Lung (tissue), 12 donors: ENCODE data around the gene BCAS3. TPM values are rescaled to one million over a fixed set of nuclear protein-coding genes. Genes with fewer than 3 reads are reported as not detected.

Experiments used
- ATAC-seq: fragments of 200-7000 bp; cut with Tn5 transposase; one replicate; pipeline ENCODE4 v1.9.1; 2020; ENCODE audit warnings: moderate number of reproducible peaks; ENCODE audit not compliant: insufficient read depth, low FRiP score
- DNase-seq, 3 donors: peaks; one replicate each; pipeline ENCODE4 v3.0.0-alpha.2; 2013 to 2017
- H3K27ac ChIP-seq, 2 donors: one replicate each; pipeline ENCODE4 v1.5.1; 2013; ENCODE audit warnings: mild to moderate bottlenecking in 2 of 2, moderate library complexity in 2 of 2, control low read depth in 1 of 2, inconsistent platforms in 1 of 2, low read depth in 1 of 2, low read length in 1 of 2
- H3K27me3 ChIP-seq, 3 donors: one replicate each; pipeline ENCODE4 v1.5.1; 2013; ENCODE audit warnings: low read length in 2 of 3; ENCODE audit not compliant: control insufficient read depth in 3 of 3, insufficient read depth in 3 of 3
- H3K36me3 ChIP-seq, 4 donors: one replicate each; pipeline ENCODE4 v1.5.1; 2013; ENCODE audit warnings: low read length in 4 of 4, mild to moderate bottlenecking in 1 of 4, moderate library complexity in 1 of 4; ENCODE audit not compliant: control insufficient read depth in 4 of 4, insufficient read depth in 4 of 4
- H3K4me1 ChIP-seq, 5 donors: one replicate each; pipeline ENCODE4 v1.5.1; 2013; ENCODE audit warnings: low read length in 5 of 5, mild to moderate bottlenecking in 2 of 5, moderate library complexity in 1 of 5; ENCODE audit not compliant: control insufficient read depth in 5 of 5, insufficient read depth in 5 of 5
- H3K4me3 ChIP-seq: one replicate; pipeline ENCODE4 v1.5.1; 2013; ENCODE audit warnings: mild to moderate bottlenecking, control low read depth, moderate library complexity
- H3K9ac ChIP-seq, 2 donors: one replicate each; pipeline ENCODE4 v1.5.1; 2013; ENCODE audit warnings: low read length in 2 of 2, control low read depth in 1 of 2; ENCODE audit not compliant: insufficient read depth in 1 of 2
- H3K9me3 ChIP-seq, 4 donors: one replicate each; pipeline ENCODE4 v1.5.1; 2013; ENCODE audit warnings: low read length in 3 of 4, mild to moderate bottlenecking in 1 of 4, moderate library complexity in 1 of 4; ENCODE audit not compliant: control insufficient read depth in 4 of 4, insufficient read depth in 3 of 4
- CTCF ChIP-seq: IDR thresholded peaks from 2 replicates; pipeline ENCODE4 v1.5.1; 2012; ENCODE audit warnings: mild to moderate bottlenecking; ENCODE audit errors: control extremely low read depth, extremely low read depth
- WGBS, 2 donors: extraction: QIAGEN DNeasy Blood & Tissue Kit; methylation state at CpG; one replicate each; pipeline ENCODE4 v1.1.7; 2013; 5-methylcytosine and 5-hydroxymethylcytosine counted together
- polyA plus RNA-seq, 2 donors: library from polyadenylated mRNA; stranded (reverse); fragments of 200-250 nt; gene quantifications; one replicate each; pipeline ENCODE4 v1.2.1, GENCODE V29; 2013
- total RNA-seq, 2 donors: library from RNA; depleted of rRNA in 1 of 2; stranded (reverse); fragments of >200 nt in 1 of 2; gene quantifications; one replicate each; pipeline ENCODE4 v1.2.1, GENCODE V29; 2014 to 2021
- donor health status: control.
- donor health status: control.
- donor health status: Bipolar disorder and iron deficiency.
- donor health status: healthy.
- donor health status: DM: yes; HTN: yes; CAD: no.

The BCAS3 gene
- total and polyA plus RNA-seq, 4 donors = 4.0 to 101 (median 20.3) TPM

- WGBS, 2 donors = 87 to 90% methylated on average over 10 of the region's 10 CpGs
- no peak overlapping the region for H3K27ac ChIP-seq
- H3K27me3 ChIP-seq = peaks cover 0 to 7% (median 4%) of the 10 kb centered on the region in 3 donors
- H3K9me3 ChIP-seq = no peaks in the 10 kb centered on the region
- H3K4me1 ChIP-seq = peaks cover 0 to 12% (median 0%) of the 10 kb centered on the region in 5 donors
- ATAC-seq = no peak
- no peak overlapping the region for H3K9ac ChIP-seq
- no peak for TF ChIP-seq CTCF
- H3K4me3 ChIP-seq = no peak overlapping the region
- no peak for DNase-seq
- H3K36me3 ChIP-seq = no peaks in the 10 kb centered on the region
These were observed 746.5 kb downstream of the BCAS3 start for GRCh38 chr17:61423967-61424649.

- no peak for TF ChIP-seq CTCF
- H3K9me3 ChIP-seq = no peaks in the 10 kb centered on the region
- 69 to 73% methylated on average over 11 of the region's 11 CpGs for WGBS, 2 donors
- no peak overlapping the region for H3K4me3 ChIP-seq
- H3K27me3 ChIP-seq = peaks cover 0 to 6% (median 5%) of the 10 kb centered on the region in 3 donors
- no peak overlapping the region for H3K27ac ChIP-seq
- DNase-seq = peak in 2 of 3 donors; percentile 22
- H3K4me1 ChIP-seq = no peaks in the 10 kb centered on the region
- no peak for ATAC-seq
- H3K9ac ChIP-seq = no peak overlapping the region
- H3K36me3 ChIP-seq = no peaks in the 10 kb centered on the region
These were observed 748.2 kb downstream of the BCAS3 start for GRCh38 chr17:61425682-61426481.

GRCh38 chr17:61426482-61427304 is 749.0 kb downstream of the BCAS3 start:
- 82 to 92% methylated on average over 10 of the region's 10 CpGs for WGBS, 2 donors
- no peak for TF ChIP-seq CTCF
- Histone ChIP-seq H3K27ac (no peak overlapping the region), H3K9me3 (no peaks in the 10 kb centered on the region), H3K9ac (no peak overlapping the region), H3K4me3 (no peak overlapping the region), H3K36me3 (no peaks in the 10 kb centered on the region), H3K4me1 (peaks cover 0 to 3% (median 0%) of the 10 kb centered on the region in 5 donors), H3K27me3 (peaks cover 0 to 5% (median 3%) of the 10 kb centered on the region in 3 donors)
- ATAC-seq (no peak), DNase-seq (no peak)
